Measurements from ENCODE around the gene FAM219B. TPM values are rescaled to one million over a fixed set of nuclear protein-coding genes. Genes with fewer than 3 reads are reported as not detected.
"Not testable (repeated sequence)": the region's sequence is repeated elsewhere in the genome, so short reads cannot be mapped to it uniquely, and the experiment has no call there.

FAM219B gene
- total RNA-seq, 1 donor from 2014 or later, result 92.8 TPM

GRCh38 chr15:74904190-74904805 lies 2.4 kb downstream of the FAM219B start:
- intact Hi-C loops (cut with micrococcal nuclease), result no loop called here

GRCh38 chr15:74903676-74904075 lies 3.0 kb downstream of the FAM219B start:
- intact Hi-C loops (cut with micrococcal nuclease), result no loop called here

GRCh38 chr15:74902295-74903075 lies 4.2 kb downstream of the FAM219B start:
- intact Hi-C loops (cut with micrococcal nuclease), result no loop called here

GRCh38 chr15:74901612-74902063 lies 5.0 kb downstream of the FAM219B start:
- intact Hi-C loops (cut with micrococcal nuclease), result loop anchor here (1.0 kb wide), 6 partner anchors 11 to 266 kb away; partner anchors contain the start of genes MPI and SCAMP2

GRCh38 chr15:74897300-74897701 lies 9.3 kb downstream of the FAM219B start:
- intact Hi-C loops (cut with micrococcal nuclease), result no loop called here

- intact Hi-C loops (cut with micrococcal nuclease), result no loop called here
These were observed 10.3 kb downstream of the FAM219B start for GRCh38 chr15:74896316-74896715.

- intact Hi-C loops (cut with micrococcal nuclease), result no loop called here
These were observed 10.8 kb downstream of the FAM219B start for GRCh38 chr15:74895830-74896229.

- intact Hi-C loops (cut with micrococcal nuclease), result not testable (repeated sequence)
These were observed 12.3 kb downstream of the FAM219B start for GRCh38 chr15:74894383-74894782.

GRCh38 chr15:74893627-74894026 lies 13.0 kb downstream of the FAM219B start:
- intact Hi-C loops (cut with micrococcal nuclease), result loop anchor here (1.0 kb wide), 1 partner anchor 106 kb away; no protein-coding TSS in a partner anchor

- intact Hi-C loops (cut with micrococcal nuclease), result loop anchor here (1.0 kb wide), 1 partner anchor 106 kb away; no protein-coding TSS in a partner anchor
These were observed 13.7 kb downstream of the FAM219B start for GRCh38 chr15:74892931-74893330.

- intact Hi-C loops (cut with micrococcal nuclease), result no loop called here
These were observed 14.3 kb downstream of the FAM219B start for GRCh38 chr15:74892313-74892712.

GRCh38 chr15:74891469-74891868 lies 15.2 kb downstream of the FAM219B start:
- intact Hi-C loops (cut with micrococcal nuclease), result no loop called here

- intact Hi-C loops (cut with micrococcal nuclease), result loop anchor here (1.0 kb wide), 3 partner anchors 11 to 255 kb away; partner anchors contain the start of gene FAM219B
These were observed 16.0 kb downstream of the FAM219B start for GRCh38 chr15:74890665-74890960.

GRCh38 chr15:74889883-74890664 lies 16.6 kb downstream of the FAM219B start, which contains the start of gene MPI:
TSS of gene MPI (plus strand) at chr15:74890042. CDS start at chr15:74890074, 32 bp downstream.
- intact Hi-C loops (cut with micrococcal nuclease), result loop anchor here (1.0 kb wide), 5 partner anchors 11 to 255 kb away; partner anchors contain the start of genes FAM219B, SCAMP2 and ULK3

GRCh38 chr15:74889390-74889882 lies 17.2 kb downstream of the FAM219B start:
- intact Hi-C loops (cut with micrococcal nuclease), result loop anchor here (1.0 kb wide), 2 partner anchors 16 to 46 kb away; partner anchors contain the start of genes SCAMP2 and ULK3

- intact Hi-C loops (cut with micrococcal nuclease), result loop anchor here (1.0 kb wide), 2 partner anchors 15 to 45 kb away; partner anchors contain the start of genes SCAMP2 and ULK3
These were observed 17.9 kb downstream of the FAM219B start for GRCh38 chr15:74888716-74889115.

- intact Hi-C loops (cut with micrococcal nuclease), result not testable (repeated sequence)
These were observed 19.0 kb downstream of the FAM219B start for GRCh38 chr15:74887537-74888193.

GRCh38 chr15:74885461-74885860 lies 21.2 kb downstream of the FAM219B start:
- intact Hi-C loops (cut with micrococcal nuclease), result no loop called here

GRCh38 chr15:74884428-74885223 lies 22.0 kb downstream of the FAM219B start:
- intact Hi-C loops (cut with micrococcal nuclease), result no loop called here

- intact Hi-C loops (cut with micrococcal nuclease), result no loop called here
These were observed 24.1 kb downstream of the FAM219B start for GRCh38 chr15:74882528-74882927.

Data from T-helper 1 cell treated with Interleukin-12 subunit alpha and Interleukin-12 subunit beta and Interleukin-4 antibody, amounts not matched to agents 30 ng/mL and 1 ng/mL, for 36 hours (primary cell).